K562 (cell line): ENCODE data around the gene GART. TPM values are rescaled to one million over a fixed set of nuclear protein-coding genes. Genes with fewer than 3 reads are reported as not detected.

Experiments
- BMI1 ChIP-seq: fragments of 150-350 bp; IDR thresholded peaks from 2 replicates; pipeline ENCODE4 v1.6.1; 2014; ENCODE audit warnings: low read length
- CBX3 ChIP-seq, 2 experiments: IDR thresholded peaks; 1 replicate in 1 of 2; 2 replicates in 1 of 2; pipeline ENCODE4 v1.6.1; 2012; ENCODE audit warnings: inconsistent platforms in 2 of 2, low read length in 2 of 2, borderline replicate concordance in 1 of 2, control low read depth in 1 of 2
- CREB3 ChIP-seq: fragments of 450-650 bp; conservative IDR thresholded peaks from 2 replicates; pipeline ENCODE4 v1.6.1; 2016; ENCODE audit warnings: missing genetic modification characterization, low read depth, mild to moderate bottlenecking, missing compliant biosample characterization, moderate library complexity
- CSDE1 ChIP-seq, 2 experiments: fragments of 450-650 bp; IDR thresholded peaks; 2 replicates each; pipeline ENCODE4 v1.6.1; 2016; ENCODE audit warnings: mild to moderate bottlenecking in 1 of 2
- ETV5 ChIP-seq: sonication (generic); formaldehyde crosslinking; IDR thresholded peaks from 2 replicates; pipeline ENCODE4 v1.4.0; 2020; ENCODE audit warnings: low read depth, mild to moderate bottlenecking, missing genetic modification reagents
- HOXB6 ChIP-seq: fragments of 250-450 bp; sonication (Bioruptor Pico); IDR thresholded peaks from 2 replicates; pipeline ENCODE4 v1.5.1; 2022; ENCODE audit warnings: mild to moderate bottlenecking, borderline replicate concordance
- ILK ChIP-seq: fragments of 450-650 bp; IDR thresholded peaks from 2 replicates; pipeline ENCODE4 v1.6.1; 2016; ENCODE audit warnings: missing genetic modification characterization, low read depth, mild to moderate bottlenecking, missing compliant biosample characterization, moderate library complexity, borderline replicate concordance
- LCOR ChIP-seq: sonication (generic); formaldehyde crosslinking; IDR thresholded peaks from 2 replicates; pipeline ENCODE4 v1.8.0; 2022; ENCODE audit warnings: mild to moderate bottlenecking, missing genetic modification reagents
- MLLT1 ChIP-seq, 2 experiments: fragments of 450-650 bp; IDR thresholded peaks; 2 replicates each; pipeline ENCODE4 v1.6.1; 2016
- NR2C1 ChIP-seq, 2 experiments: fragments of 450-650 bp; IDR thresholded peaks; 2 replicates each; pipeline ENCODE4 v1.6.1; 2017; ENCODE audit warnings: mild to moderate bottlenecking in 2 of 2, antibody characterized with exemption in 1 of 2, inconsistent platforms in 1 of 2, missing compliant biosample characterization in 1 of 2, missing genetic modification characterization in 1 of 2
- RBM22 ChIP-seq: fragments of 200-400 bp; formaldehyde crosslinking; IDR thresholded peaks from 2 replicates; pipeline ENCODE4 v1.6.1; 2018; ENCODE audit warnings: low read length, low read depth; ENCODE audit not compliant: poor library complexity, severe bottlenecking
- RBM34 ChIP-seq: fragments of 200-400 bp; formaldehyde crosslinking; IDR thresholded peaks from 2 replicates; pipeline ENCODE4 v1.6.1; 2018; ENCODE audit warnings: low read length, borderline replicate concordance; ENCODE audit not compliant: insufficient read depth
- SIRT6 ChIP-seq: IDR thresholded peaks from one replicate; pipeline ENCODE4 v1.6.1; 2012; ENCODE audit warnings: low read depth, mild to moderate bottlenecking, control low read depth, inconsistent platforms, low read length, moderate library complexity
- SMAD1 ChIP-seq: fragments of 150-350 bp; IDR thresholded peaks from 2 replicates; pipeline ENCODE4 v1.6.1; 2014; ENCODE audit warnings: low read length, low read depth; ENCODE audit not compliant: partially characterized antibody
- TBP ChIP-seq: optimal IDR thresholded peaks from 2 replicates; pipeline ENCODE3; 2011; ENCODE audit warnings: low read depth, low read length, improper control_type of control experiment
- THAP12 ChIP-seq: fragments of 250-450 bp; sonication (Bioruptor Pico); IDR thresholded peaks from 2 replicates; pipeline ENCODE4 v1.9.0; 2021; ENCODE audit warnings: mild to moderate bottlenecking, inconsistent platforms
- XRCC5 ChIP-seq: fragments of 200-400 bp; formaldehyde crosslinking; IDR thresholded peaks from 2 replicates; pipeline ENCODE4 v1.6.1; 2017; ENCODE audit warnings: low read depth, mild to moderate bottlenecking, low read length
- polyA plus RNA-seq, 8 experiments: library from polyadenylated mRNA; depleted of rRNA in 4 of 8; stranded (reverse) in 5 of 8; unstranded in 3 of 8; fragments of >200 nt; fragmentation: Nextera tagmentation in 2 of 8; fragmentation: Illumina TruSeq in 1 of 8; extraction: Ambion mirVana in 2 of 8; extraction: Trizol in 1 of 8; gene quantifications; 2 replicates each; pipeline versions ENCODE4 v1.2.1 to v1.2.3, GENCODE V29; 2011 to 2014; ENCODE audit warnings: inconsistent platforms in 1 of 8, missing spikeins in 1 of 8
- total RNA-seq, 7 experiments: library from RNA; depleted of rRNA in 6 of 7; stranded (reverse); fragments of >200 nt in 6 of 7; fragmentation: Illumina TruSeq in 2 of 7; extraction: Trizol in 2 of 7; gene quantifications; 2 replicates each; pipeline versions ENCODE4 v1.2.1 to v1.2.3, GENCODE V29; 2011 to 2021; ENCODE audit warnings: low replicate concordance in 1 of 7
- TF ChIP-seq, protein P1 (sequence below): fragments of 150-350 bp; conservative IDR thresholded peaks from 2 replicates; pipeline ENCODE4 v1.6.1; 2014; ENCODE audit warnings: low read length

The GART gene
- total and polyA plus RNA-seq, 9 of the 15 experiments (the other 6 are each of a cell fraction or from before 2014, with no cell fraction given) = 141 to 429 (median 349) TPM

DNA sequence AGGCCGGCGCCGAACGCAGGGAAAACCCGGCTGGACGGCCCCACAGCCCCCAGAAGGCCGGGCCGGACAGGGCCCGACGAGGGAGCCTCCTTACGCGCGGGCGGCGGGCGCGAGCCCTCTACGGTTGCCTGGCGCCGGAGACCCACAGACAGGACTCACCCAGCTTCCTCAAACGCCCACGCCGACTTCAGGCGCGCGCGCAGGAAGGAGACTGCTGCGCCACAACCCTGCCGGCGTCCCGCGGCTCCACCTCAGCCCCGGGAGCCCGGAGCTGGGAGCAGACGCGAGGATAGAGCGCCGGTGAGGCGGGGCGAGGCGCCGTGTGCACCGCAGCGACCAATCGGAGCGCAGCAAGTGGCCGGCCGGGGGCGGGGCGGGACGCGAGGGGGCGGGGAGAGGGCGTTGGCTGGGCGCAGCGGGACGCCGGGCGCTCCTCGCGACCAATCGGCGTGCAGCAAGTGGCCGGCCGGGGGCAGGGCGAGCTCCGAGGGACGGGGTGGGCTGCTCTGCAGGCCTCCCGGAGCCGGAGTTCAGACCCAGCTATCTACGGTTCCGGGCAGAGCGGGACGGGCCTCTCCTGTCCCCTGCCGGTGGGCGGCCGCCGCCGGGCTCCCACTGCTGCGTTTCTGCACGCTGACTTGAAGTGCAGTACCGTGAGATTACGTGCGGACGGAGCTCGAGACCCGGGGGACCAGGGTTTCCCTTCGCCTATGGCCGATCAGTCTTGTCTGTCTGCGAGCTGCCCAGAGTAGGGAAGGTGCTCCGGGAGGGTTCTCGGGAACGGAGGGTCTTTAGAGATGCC is 62.0 kb downstream of the GART start, which contains the start of gene TMEM50B (continued):
- no peak for TF ChIP-seq RBM34
- no peak for TF ChIP-seq HOXB6 (CRISPR knock-in tag)
- TF ChIP-seq CREB3 = no peak
- TF ChIP-seq LCOR (CRISPR knock-in tag) = peak; percentile 86
- no peak for TF ChIP-seq SIRT6
- no peak for TF ChIP-seq CBX3 (IDR thresholded peaks at IDR 0.05; ENCODE audit: borderline replicate concordance in 1 of 2, low read length in 2 of 2)
- TF ChIP-seq, protein P1, sequence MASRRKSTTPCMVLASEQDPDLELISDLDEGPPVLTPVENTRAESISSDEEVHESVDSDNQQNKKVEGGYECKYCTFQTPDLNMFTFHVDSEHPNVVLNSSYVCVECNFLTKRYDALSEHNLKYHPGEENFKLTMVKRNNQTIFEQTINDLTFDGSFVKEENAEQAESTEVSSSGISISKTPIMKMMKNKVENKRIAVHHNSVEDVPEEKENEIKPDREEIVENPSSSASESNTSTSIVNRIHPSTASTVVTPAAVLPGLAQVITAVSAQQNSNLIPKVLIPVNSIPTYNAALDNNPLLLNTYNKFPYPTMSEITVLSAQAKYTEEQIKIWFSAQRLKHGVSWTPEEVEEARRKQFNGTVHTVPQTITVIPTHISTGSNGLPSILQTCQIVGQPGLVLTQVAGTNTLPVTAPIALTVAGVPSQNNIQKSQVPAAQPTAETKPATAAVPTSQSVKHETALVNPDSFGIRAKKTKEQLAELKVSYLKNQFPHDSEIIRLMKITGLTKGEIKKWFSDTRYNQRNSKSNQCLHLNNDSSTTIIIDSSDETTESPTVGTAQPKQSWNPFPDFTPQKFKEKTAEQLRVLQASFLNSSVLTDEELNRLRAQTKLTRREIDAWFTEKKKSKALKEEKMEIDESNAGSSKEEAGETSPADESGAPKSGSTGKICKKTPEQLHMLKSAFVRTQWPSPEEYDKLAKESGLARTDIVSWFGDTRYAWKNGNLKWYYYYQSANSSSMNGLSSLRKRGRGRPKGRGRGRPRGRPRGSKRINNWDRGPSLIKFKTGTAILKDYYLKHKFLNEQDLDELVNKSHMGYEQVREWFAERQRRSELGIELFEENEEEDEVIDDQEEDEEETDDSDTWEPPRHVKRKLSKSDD = 0 out of 2 replicates have a peak, but pooled peaks have one; percentile 26
- TF ChIP-seq BMI1 = no peak
- TF ChIP-seq SMAD1 = peak; percentile 40
- peak; percentile 74 for TF ChIP-seq THAP12 (CRISPR knock-in tag)
- no peak; a peak in 1 of 4 replicates for TF ChIP-seq MLLT1 (IDR thresholded peaks at IDR 0.05)
- TF ChIP-seq TBP = peak; percentile 92
- peak; percentile 84; the same call in 1 of the 2 replicates for TF ChIP-seq XRCC5
- TF ChIP-seq NR2C1 (IDR thresholded peaks at IDR 0.05) = no peak
- TF ChIP-seq NR2C1 (tag; IDR thresholded peaks at IDR 0.05) = no peak
- TF ChIP-seq CSDE1 (IDR thresholded peaks at IDR 0.05) = no peak; a peak in 1 of 4 replicates
- peak; percentile 72; the same call in 1 of the 2 replicates for TF ChIP-seq ETV5 (CRISPR knock-in tag)
- TF ChIP-seq RBM22 = peak; percentile 52
- TF ChIP-seq ILK (tag) = no peak
